H1 (cell line): Measurements from ENCODE around the gene FBXL5. TPM values are rescaled to one million over a fixed set of nuclear protein-coding genes. Genes with fewer than 3 reads are reported as not detected.

Experiments
- CTCF ChIA-PET: fragments of 300-600 bp; sonication (Branson Sonifier 250); formaldehyde crosslinking; loops from one replicate; lab custom pipeline; 2021; ENCODE audit not compliant: partially characterized antibody; lab: Charles Lee
- POLR2A ChIA-PET: fragments of 300-600 bp; sonication (Branson Sonifier 250); formaldehyde crosslinking; loops from one replicate; lab custom pipeline; 2021; ENCODE audit warnings: inconsistent platforms; ENCODE audit not compliant: partially characterized antibody; lab: Charles Lee
- DNase-seq, 2 experiments: peaks; one replicate each; pipeline versions ENCODE4 v3.0.0 to v3.0.0-alpha.2; 2010 to 2022; ENCODE audit warnings: low spot score in 2 of 2, low read depth in 1 of 2, mixed read lengths in 1 of 2
- FAIRE-seq: peaks from 2 replicates; lab custom pipeline; 2011; peaks lifted over from hg19 to GRCh38; lab: Jason Lieb, UNC
- H2AFZ ChIP-seq: 2 replicates; pipeline ENCODE4 v1.8.1; 2012; ENCODE audit warnings: low read length, inconsistent platforms
- H2AK5ac ChIP-seq: 2 replicates; pipeline ENCODE4 v1.6.1; 2013; ENCODE audit warnings: low read depth, low read length
- H2BK120ac ChIP-seq: replicated peaks from 2 replicates; pipeline ENCODE3; 2013; ENCODE audit warnings: low read depth, low read length, inconsistent platforms
- H2BK12ac ChIP-seq: 2 replicates; pipeline ENCODE4 v1.6.1; 2013; ENCODE audit warnings: low read depth, low read length
- H2BK15ac ChIP-seq: 2 replicates; pipeline ENCODE4 v1.6.1; 2013; ENCODE audit warnings: low read length
- H2BK20ac ChIP-seq: 2 replicates; pipeline ENCODE4 v1.6.1; 2013; ENCODE audit warnings: low read length
- H2BK5ac ChIP-seq: 2 replicates; pipeline ENCODE4 v1.6.1; 2013; ENCODE audit warnings: low read depth, low read length
- H3K14ac ChIP-seq: 2 replicates; pipeline ENCODE4 v1.6.1; 2013; ENCODE audit warnings: inconsistent platforms; ENCODE audit not compliant: insufficient read length
- H3K18ac ChIP-seq: 2 replicates; pipeline ENCODE4 v1.6.1; 2013; ENCODE audit warnings: low read length; ENCODE audit errors: extremely low read depth
- H3K23ac ChIP-seq: 2 replicates; pipeline ENCODE4 v1.6.1; 2013; ENCODE audit warnings: inconsistent platforms; ENCODE audit not compliant: insufficient read length
- H3K23me2 ChIP-seq: 2 replicates; pipeline ENCODE4 v1.6.1; 2013; ENCODE audit warnings: low read depth, low read length
- H3K27ac ChIP-seq: 2 replicates; pipeline ENCODE4 v1.6.1; 2011; ENCODE audit warnings: low read depth, low read length, inconsistent platforms
- H3K27me3 ChIP-seq, 4 experiments: replicated peaks in 1 of 4; 1 replicate in 1 of 4; 2 replicates in 3 of 4; pipeline versions ENCODE4 v1.6.1 to v1.8.1; 2011 to 2013; ENCODE audit warnings: low read length in 3 of 4, mild to moderate bottlenecking in 3 of 4, inconsistent platforms in 2 of 4, mixed read lengths in 2 of 4, moderate library complexity in 1 of 4; ENCODE audit not compliant: control insufficient read depth in 3 of 4, insufficient read depth in 3 of 4; ENCODE audit errors: extremely low read depth in 1 of 4
- H3K36me3 ChIP-seq, 4 experiments: 2 replicates each; pipeline versions ENCODE4 v1.6.1 to v1.8.1; 2011 to 2013; ENCODE audit warnings: mild to moderate bottlenecking in 4 of 4, low read length in 3 of 4, moderate library complexity in 2 of 4, control low read depth in 1 of 4, inconsistent platforms in 1 of 4; ENCODE audit not compliant: insufficient read depth in 4 of 4, control insufficient read depth in 2 of 4
- H3K4ac ChIP-seq: replicated peaks from 2 replicates; pipeline ENCODE3; 2013; ENCODE audit warnings: low read length, low read depth, mixed read lengths, inconsistent platforms; ENCODE audit not compliant: insufficient read length
- H3K4me1 ChIP-seq, 4 experiments: replicated peaks in 1 of 4; 1 replicate in 1 of 4; 2 replicates in 3 of 4; pipeline versions ENCODE4 v1.6.1 to v1.8.1; 2011 to 2013; ENCODE audit warnings: low read length in 3 of 4, inconsistent platforms in 2 of 4, mixed read lengths in 1 of 4; ENCODE audit not compliant: insufficient read depth in 4 of 4, control insufficient read depth in 3 of 4
- H3K4me2 ChIP-seq, 2 experiments: 2 replicates each; pipeline versions ENCODE4 v1.6.1 to v1.8.1; 2011 to 2013; ENCODE audit warnings: low read depth in 2 of 2, low read length in 2 of 2, control low read depth in 1 of 2, inconsistent platforms in 1 of 2, mild to moderate bottlenecking in 1 of 2; ENCODE audit not compliant: insufficient read depth in 1 of 2
- H3K4me3 ChIP-seq, 4 experiments: fragments of 200-600, 300-600 bp in 1 of 4; sonication (generic), shearing (Covaris generic), sonication (Bioruptor Twin) in 1 of 4; 2 replicates each; pipeline versions ENCODE4 v1.5.1 to v1.8.1; 2011 to 2016; ENCODE audit warnings: low read length in 4 of 4, low read depth in 3 of 4, control low read depth in 2 of 4, inconsistent platforms in 2 of 4, mild to moderate bottlenecking in 2 of 4, mixed read lengths in 1 of 4, moderate library complexity in 1 of 4; ENCODE audit not compliant: insufficient read depth in 2 of 4; ENCODE audit errors: extremely low read depth in 1 of 4
- H3K56ac ChIP-seq: replicated peaks from 2 replicates; pipeline ENCODE3; 2013; ENCODE audit warnings: low read depth, mild to moderate bottlenecking, mixed read lengths, low read length, inconsistent platforms; ENCODE audit not compliant: insufficient read length
- H3K79me1 ChIP-seq: 2 replicates; pipeline ENCODE4 v1.6.1; 2013; ENCODE audit warnings: low read depth, low read length, control low read depth
- H3K79me2 ChIP-seq, 2 experiments: 2 replicates each; pipeline versions ENCODE4 v1.6.1 to v1.8.1; 2012 to 2013; ENCODE audit warnings: low read length in 2 of 2, mild to moderate bottlenecking in 2 of 2, inconsistent platforms in 1 of 2; ENCODE audit not compliant: insufficient read depth in 2 of 2, control insufficient read depth in 1 of 2
- H3K9ac ChIP-seq, 4 experiments: replicated peaks in 1 of 4; 1 replicate in 1 of 4; 2 replicates in 3 of 4; pipeline versions ENCODE4 v1.6.1 to v1.8.1; 2011 to 2013; ENCODE audit warnings: low read depth in 3 of 4, low read length in 3 of 4, control low read depth in 2 of 4, mild to moderate bottlenecking in 2 of 4, moderate library complexity in 2 of 4, inconsistent platforms in 1 of 4; ENCODE audit errors: extremely low read depth in 1 of 4
- H3K9me3 ChIP-seq, 2 experiments: 2 replicates each; pipeline versions ENCODE4 v1.6.1 to v1.8.1; 2012 to 2013; ENCODE audit warnings: mild to moderate bottlenecking in 2 of 2, moderate library complexity in 2 of 2, control low read depth in 1 of 2, inconsistent platforms in 1 of 2, low read depth in 1 of 2, low read length in 1 of 2, mixed read lengths in 1 of 2; ENCODE audit not compliant: insufficient read depth in 2 of 2
- H4K20me1 ChIP-seq, 2 experiments: replicated peaks in 1 of 2; 2 replicates each; pipeline versions ENCODE3 to v1.8.1; 2011 to 2013; ENCODE audit warnings: inconsistent platforms in 2 of 2, low read length in 2 of 2, mild to moderate bottlenecking in 1 of 2; ENCODE audit not compliant: insufficient read depth in 2 of 2, control insufficient read depth in 1 of 2
- H4K5ac ChIP-seq: 2 replicates; pipeline ENCODE4 v1.6.1; 2013; ENCODE audit warnings: low read length, low read depth, mixed read lengths, inconsistent platforms; ENCODE audit not compliant: insufficient read length
- H4K8ac ChIP-seq: 2 replicates; pipeline ENCODE4 v1.8.0; 2013; ENCODE audit warnings: mild to moderate bottlenecking, moderate library complexity, low read length, inconsistent platforms; ENCODE audit not compliant: insufficient read depth; ENCODE audit errors: extremely low read depth
- H4K91ac ChIP-seq: replicated peaks from 2 replicates; pipeline ENCODE3; 2013; ENCODE audit warnings: low read length, mixed read lengths, inconsistent platforms; ENCODE audit not compliant: insufficient read length
- ASH2L ChIP-seq: fragments of 200-600, 300-600 bp; sonication (generic); IDR thresholded peaks from one replicate; pipeline ENCODE4 v1.7.1; 2017; ENCODE audit warnings: low read length
- CHD2 ChIP-seq: IDR thresholded peaks from 2 replicates; pipeline ENCODE4 v1.6.1; 2012; ENCODE audit warnings: low read length, improper control_type of control experiment
- EP300 ChIP-seq, 2 experiments: IDR thresholded peaks; 1 replicate in 1 of 2; 2 replicates in 1 of 2; pipeline ENCODE4 v1.6.1; 2011 to 2012; ENCODE audit warnings: low read depth in 2 of 2, low read length in 2 of 2, mild to moderate bottlenecking in 2 of 2, borderline replicate concordance in 1 of 2, inconsistent platforms in 1 of 2, moderate library complexity in 1 of 2
- KDM1A ChIP-seq: fragments of 200-600, 300-600 bp; sonication (generic); IDR thresholded peaks from 2 replicates; pipeline ENCODE4 v1.7.1; 2016; ENCODE audit warnings: mild to moderate bottlenecking, low read length, borderline replicate concordance
- RBBP5 ChIP-seq: IDR thresholded peaks from 2 replicates; pipeline ENCODE4 v1.7.1; 2012; ENCODE audit warnings: low read depth, mild to moderate bottlenecking, inconsistent platforms, low read length, moderate library complexity, borderline replicate concordance
- WGBS, 2 experiments: shearing (Covaris generic) in 1 of 2; methylation state at CpG; one replicate each; pipeline versions ENCODE4 v1.1.6 to v1.1.7; 2013 to 2015; ENCODE audit warnings: low lambda C conversion rate in 2 of 2, mixed read lengths in 2 of 2, inconsistent platforms in 1 of 2, low coverage in 1 of 2, missing lambda C conversion rate in 1 of 2; ENCODE audit not compliant: insufficient replicate concordance in 2 of 2, insufficient coverage in 1 of 2, insufficient read length in 1 of 2; ENCODE audit errors: extremely low coverage in 1 of 2, missing lambda C conversion rate in 1 of 2; 5-methylcytosine and 5-hydroxymethylcytosine counted together
- polyA plus RNA-seq, 7 experiments: library from polyadenylated mRNA; depleted of rRNA in 3 of 7; stranded (reverse) in 5 of 7; unstranded in 2 of 7; fragments of >200 nt in 5 of 7; fragments of 200-250 nt in 2 of 7; gene quantifications; 1 replicate in 5 of 7; 2 replicates in 1 of 7; 4 replicates in 1 of 7; pipeline versions ENCODE4 v1.2.1 to v1.2.3, GENCODE V29; 2011 to 2013; ENCODE audit warnings: missing spikeins in 2 of 7, mixed read lengths in 2 of 7
- total RNA-seq: library from RNA; stranded (reverse); fragmentation: NEBNext Ultra II Directional; extraction: Animal tissue kit (Norgen Biotek cat#: 25700); gene quantifications from 2 replicates; pipeline ENCODE4 v1.2.1, GENCODE V29; 2021

Gene FBXL5
- total and polyA plus RNA-seq, 2 of the 8 experiments (the other 6 are each of a cell fraction or from before 2014, with no cell fraction given) = 34.6 to 62.7 TPM

- H4K20me1 ChIP-seq = peaks cover 0 to 2% of the 10 kb centered on the region in 2 experiments
- peaks cover 3 to 58% of the 10 kb centered on the region in 2 experiments; a peak in 3 of 4 replicates for H3K79me2 ChIP-seq
- no peaks in the 10 kb centered on the region for H3K36me3 ChIP-seq
- H4K91ac ChIP-seq = no peak overlapping the region
- no peak overlapping the region for H2BK5ac ChIP-seq
- H3K79me1 ChIP-seq = no peaks in the 10 kb centered on the region
- no peak overlapping the region; a peak in 1 of 7 replicates for H3K9ac ChIP-seq
- no peak overlapping the region for H3K56ac ChIP-seq
- H3K27ac ChIP-seq = no peak overlapping the region
- no peaks in the 10 kb centered on the region for H3K9me3 ChIP-seq
- H3K4ac ChIP-seq = no peak overlapping the region
- no peak overlapping the region for H2BK120ac ChIP-seq
- DNase-seq = no peak
- H3K27me3 ChIP-seq = no peaks in the 10 kb centered on the region
- WGBS, 2 experiments = 79% methylated on average over 4 of the region's 4 CpGs; no CpG with 5 or more reads in 1 of the 2 experiments
- H3K4me1 ChIP-seq = peaks cover 2 to 11% (median 5%) of the 10 kb centered on the region in 4 experiments; a peak in 5 of 7 replicates
- H2BK20ac ChIP-seq = no peak overlapping the region
- POLR2A ChIA-PET = interaction anchor here (0.8 to 6.9 kb wide), 6 partner anchors 23 to 184 kb away, joined by 3 to 64 read pairs (median 16); partner anchors contain the start of genes CC2D2A and FAM200B
- H3K23me2 ChIP-seq = peaks cover 7% of the 10 kb centered on the region
- FAIRE-seq = no peak
- H2AK5ac ChIP-seq = no peak overlapping the region
- peak overlapping the region; percentile 84 to 95 for H3K4me2 ChIP-seq
- no peak overlapping the region for H3K18ac ChIP-seq
- H3K4me3 ChIP-seq = peak overlapping the region in 2 of 4 experiments; percentile 86; a peak in 5 of 8 replicates
- H2BK15ac ChIP-seq = no peak overlapping the region
- no peak overlapping the region for H2BK12ac ChIP-seq
- H3K14ac ChIP-seq = no peak overlapping the region
- H4K8ac ChIP-seq = no peak overlapping the region
- H3K23ac ChIP-seq = no peak overlapping the region
- no peak overlapping the region for H2AFZ ChIP-seq
- CTCF ChIA-PET = interaction anchor here (0.6 to 2.4 kb wide), 7 partner anchors 8 to 356 kb away, joined by 3 to 7 read pairs (median 3); no protein-coding TSS in a partner anchor
- H4K5ac ChIP-seq = peak overlapping the region; percentile 28
- TF ChIP-seq KDM1A (no peak), RBBP5 (no peak), ASH2L (no peak), EP300 (IDR thresholded peaks at IDR 0.05; ENCODE audit: borderline replicate concordance in 1 of 2, low read depth in 2 of 2, low read length in 2 of 2) (no peak), CHD2 (no peak)
Observed at GRCh38 chr4:15653420-15653819, 1.7 kb downstream of the FBXL5 start.
